Right lobe of liver (tissue), 4 donors: ENCODE data around the gene ABCC9.

ENCODE experiments used
- CTCF ChIP-seq, 4 donors: fragments of 200-600 bp in 3 of 4; fragments of 450-650 bp in 1 of 4; IDR thresholded peaks; one replicate each; pipeline versions ENCODE4 v1.5.1 to v1.8.0; 2016 to 2022; ENCODE audit warnings: antibody characterized with exemption in 4 of 4, mild to moderate bottlenecking in 2 of 4
- POLR2A ChIP-seq: fragments of 450-650 bp; IDR thresholded peaks from one replicate; pipeline ENCODE4 v1.6.1; 2017; ENCODE audit warnings: antibody characterized with exemption, mild to moderate bottlenecking
- donor health status: DM: no; HTN: no; CAD: no.
- donor health status: DM: no; HTN: no; CAD: no.
- donor health status: DM: no; HTN: yes; CAD: no.

GRCh38 chr12:21806255-21806654, 135.0 kb downstream of the ABCC9 start:
- TF ChIP-seq CTCF (IDR thresholded peaks at IDR 0.05) (no peak), POLR2A (no peak)
